Endothelial cell of umbilical vein (primary cell): Measurements from ENCODE around the gene ABHD11. TPM values are rescaled to one million over a fixed set of nuclear protein-coding genes. Genes with fewer than 3 reads are reported as not detected.

ENCODE experiments used
- BruUV-seq: library from RNA; stranded (reverse); fragments of 400-500 nt; replicated peaks from 2 replicates; lab custom pipeline; 2021; lab: Mats Ljungman, UMichigan
- CTCF ChIA-PET: fragments of 300-600, 350-600 bp; sonication (Branson Sonifier 250); formaldehyde crosslinking; loops from one replicate; lab custom pipeline; 2021; ENCODE audit warnings: antibody characterized with exemption, inconsistent platforms; lab: Charles Lee
- POLR2A ChIA-PET: fragments of 300-600, 350-600 bp; sonication (Branson Sonifier 250); formaldehyde crosslinking; loops from one replicate; lab custom pipeline; 2021; ENCODE audit warnings: antibody characterized with exemption, inconsistent platforms; lab: Charles Lee
- DNase-seq: peaks from one replicate; pipeline ENCODE4 v3.0.0-alpha.2; 2011; ENCODE audit warnings: low read depth, low spot score
- FAIRE-seq: peaks from 2 replicates; lab custom pipeline; 2011; peaks lifted over from hg19 to GRCh38; lab: Jason Lieb, UNC
- H2AFZ ChIP-seq: 2 replicates; pipeline ENCODE4 v1.6.0; 2012; ENCODE audit warnings: low read depth, low read length, control low read depth, inconsistent platforms
- H3K27ac ChIP-seq: 2 replicates; pipeline ENCODE4 v1.5.1; 2011; ENCODE audit warnings: low read depth, mild to moderate bottlenecking, control low read depth, low read length, moderate library complexity; ENCODE audit not compliant: insufficient read depth
- H3K27me3 ChIP-seq, 2 experiments: 2 replicates each; pipeline versions ENCODE4 v1.6.0 to v1.6.1; 2011; ENCODE audit warnings: low read length in 2 of 2, mixed read lengths in 1 of 2; ENCODE audit not compliant: control insufficient read depth in 2 of 2, insufficient read depth in 2 of 2
- H3K36me3 ChIP-seq, 2 experiments: 2 replicates in 1 of 2; 3 replicates in 1 of 2; pipeline ENCODE4 v1.5.1; 2011; ENCODE audit warnings: low read length in 2 of 2, mild to moderate bottlenecking in 1 of 2, moderate library complexity in 1 of 2; ENCODE audit not compliant: control insufficient read depth in 2 of 2, insufficient read depth in 2 of 2; ENCODE audit errors: extremely low read depth in 1 of 2
- H3K4me1 ChIP-seq: 3 replicates; pipeline ENCODE4 v1.5.1; 2011; ENCODE audit warnings: mild to moderate bottlenecking, low read length; ENCODE audit not compliant: control insufficient read depth, insufficient read depth; ENCODE audit errors: extremely low read depth
- H3K4me2 ChIP-seq: 2 replicates; pipeline ENCODE4 v1.6.1; 2011; ENCODE audit warnings: low read length, control low read depth, mixed read lengths; ENCODE audit not compliant: insufficient read depth
- H3K4me3 ChIP-seq, 3 experiments: fragments of 200-600 bp in 1 of 3; sonication (generic), shearing (Covaris generic) in 1 of 3; replicated peaks in 1 of 3; 2 replicates each; pipeline ENCODE4 v1.5.1; 2011 to 2016; ENCODE audit warnings: control low read depth in 3 of 3, low read length in 3 of 3, mild to moderate bottlenecking in 2 of 3, inconsistent platforms in 1 of 3, low read depth in 1 of 3, moderate library complexity in 1 of 3; ENCODE audit not compliant: insufficient read depth in 1 of 3
- H3K79me2 ChIP-seq: 2 replicates; pipeline ENCODE4 v1.6.0; 2012; ENCODE audit warnings: low read length, inconsistent platforms; ENCODE audit not compliant: control insufficient read depth, insufficient read depth
- H3K9ac ChIP-seq: replicated peaks from 2 replicates; pipeline ENCODE3; 2011; ENCODE audit warnings: low read length, control low read depth; ENCODE audit not compliant: insufficient read depth; ENCODE audit errors: extremely low read depth
- H3K9me1 ChIP-seq: replicated peaks from 3 replicates; pipeline ENCODE4 v1.6.0; 2011; ENCODE audit warnings: mild to moderate bottlenecking, low read length; ENCODE audit not compliant: control insufficient read depth, insufficient read depth; ENCODE audit errors: extremely low read depth
- H3K9me3 ChIP-seq: replicated peaks from 2 replicates; pipeline ENCODE4 v1.5.1; 2012; ENCODE audit warnings: low read length, inconsistent platforms; ENCODE audit not compliant: control insufficient read depth, insufficient read depth
- H4K20me1 ChIP-seq: replicated peaks from 2 replicates; pipeline ENCODE3; 2011; ENCODE audit warnings: mild to moderate bottlenecking, low read length; ENCODE audit not compliant: control insufficient read depth, insufficient read depth; ENCODE audit errors: extremely low read depth
- EZH2 ChIP-seq: IDR thresholded peaks from 2 replicates; pipeline ENCODE4 v1.6.1; 2012; ENCODE audit warnings: borderline replicate concordance, low read depth, mild to moderate bottlenecking, moderate library complexity, low read length, inconsistent platforms; ENCODE audit not compliant: severe bottlenecking
- FOS ChIP-seq: IDR thresholded peaks from 2 replicates; pipeline ENCODE4 v1.6.1; 2011; ENCODE audit warnings: mild to moderate bottlenecking, low read length, moderate library complexity, borderline replicate concordance; ENCODE audit not compliant: insufficient read depth
- GATA2 ChIP-seq: IDR thresholded peaks from 2 replicates; pipeline ENCODE4 v1.7.0; 2011; ENCODE audit warnings: low read depth, mild to moderate bottlenecking, moderate library complexity, mixed read lengths, low read length; ENCODE audit not compliant: insufficient read length, insufficient read depth
- JUN ChIP-seq: IDR thresholded peaks from 2 replicates; pipeline ENCODE4 v1.6.1; 2011; ENCODE audit warnings: borderline replicate concordance, low read depth; ENCODE audit not compliant: insufficient read length, insufficient read depth
- MAX ChIP-seq: IDR thresholded peaks from 2 replicates; pipeline ENCODE4 v1.6.1; 2011; ENCODE audit not compliant: insufficient read depth, insufficient read length
- MYC ChIP-seq: IDR thresholded peaks from one replicate; pipeline ENCODE4 v1.6.1; 2011; ENCODE audit warnings: mild to moderate bottlenecking, low read depth, low read length
- POLR2A ChIP-seq: IDR thresholded peaks from 2 replicates; pipeline ENCODE4 v1.6.1; 2012; ENCODE audit warnings: low read depth, mild to moderate bottlenecking, control low read depth, low read length
- POLR2AphosphoS5 ChIP-seq: IDR thresholded peaks from 2 replicates; pipeline ENCODE4 v1.6.1; 2012; ENCODE audit warnings: low read depth, mild to moderate bottlenecking, control low read depth, low read length, moderate library complexity; ENCODE audit not compliant: insufficient read depth
- dilution Hi-C: fragments of 300-500 bp; cut with MboI; formaldehyde crosslinking; loops from one replicate; pipeline ENCODE4 v1.15.0; 2019; ENCODE audit warnings: low sequenced_read_pairs; ENCODE audit not compliant: extremely low pct_ligation_motif_present
- intact Hi-C: fragments of 100-400 bp; cut with micrococcal nuclease; formaldehyde crosslinking; loops from one replicate; pipeline ENCODE4 v1.10.0; 2022
- polyA plus RNA-seq, 4 experiments: library from polyadenylated mRNA; depleted of rRNA in 3 of 4; stranded (reverse) in 3 of 4; unstranded in 1 of 4; fragments of >200 nt; gene quantifications; 2 replicates each; pipeline versions ENCODE4 v1.2.1 to v1.2.3, GENCODE V29; 2011 to 2012; ENCODE audit warnings: missing spikeins in 1 of 4
- total RNA-seq: library from RNA; stranded (reverse); gene quantifications from 2 replicates; pipeline ENCODE4 v1.2.3, GENCODE V29; 2021
- TF ChIP-seq, protein P1 (sequence below), 2 donors: IDR thresholded peaks; 1 replicate in 1 of 2; 2 replicates in 1 of 2; pipeline ENCODE4 v1.5.1; 2011; ENCODE audit warnings: low read length in 2 of 2, mild to moderate bottlenecking in 2 of 2, moderate library complexity in 2 of 2, control low read depth in 1 of 2, inconsistent platforms in 1 of 2, low read depth in 1 of 2; ENCODE audit not compliant: insufficient read depth in 1 of 2; ENCODE audit errors: extremely low read depth in 1 of 2

ABHD11 gene
- total and polyA plus RNA-seq, 2 donors (not counting 3 experiments of a cell fraction or from before 2014, with no cell fraction given): 13.3 to 18.4 TPM

DNA sequence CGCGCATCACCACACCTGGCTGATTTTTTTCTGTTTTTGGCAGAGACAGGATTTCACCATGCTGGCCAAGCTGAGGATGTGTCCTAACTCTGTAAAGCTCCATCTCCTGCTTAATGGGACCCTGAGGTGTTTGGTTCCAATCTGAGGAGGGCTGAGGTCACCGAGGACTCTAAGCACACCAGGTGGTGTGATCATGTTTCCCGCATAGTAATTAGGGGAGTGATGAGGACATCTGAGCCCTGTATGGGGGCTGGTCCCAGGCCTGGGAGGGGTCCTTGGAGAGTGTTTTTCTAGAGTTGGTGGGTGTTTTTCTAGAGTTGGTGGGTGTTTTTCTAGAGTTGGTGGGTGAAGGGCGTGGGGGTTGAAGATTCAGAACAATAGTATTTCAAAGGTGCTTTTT is 3.0 kb upstream of the ABHD11 start:
- Histone ChIP-seq H2AFZ (no peak overlapping the region), H3K79me2 (no peaks in the 10 kb centered on the region), H3K36me3 (no peaks in the 10 kb centered on the region), H4K20me1 (no peaks in the 10 kb centered on the region), H3K4me1 (peaks cover 6% of the 10 kb centered on the region), H3K4me2 (no peak overlapping the region), H3K9me1 (no peaks in the 10 kb centered on the region), H3K9ac (no peak overlapping the region), H3K4me3 (no peak overlapping the region), H3K27me3 (no peaks in the 10 kb centered on the region), H3K27ac (no peak overlapping the region), H3K9me3 (no peaks in the 10 kb centered on the region)
- no peak for TF ChIP-seq MYC
- TF ChIP-seq GATA2: no peak
- TF ChIP-seq EZH2: no peak
- no peak for TF ChIP-seq POLR2AphosphoS5
- TF ChIP-seq FOS: no peak
- no peak for TF ChIP-seq MAX
- TF ChIP-seq, protein P1, sequence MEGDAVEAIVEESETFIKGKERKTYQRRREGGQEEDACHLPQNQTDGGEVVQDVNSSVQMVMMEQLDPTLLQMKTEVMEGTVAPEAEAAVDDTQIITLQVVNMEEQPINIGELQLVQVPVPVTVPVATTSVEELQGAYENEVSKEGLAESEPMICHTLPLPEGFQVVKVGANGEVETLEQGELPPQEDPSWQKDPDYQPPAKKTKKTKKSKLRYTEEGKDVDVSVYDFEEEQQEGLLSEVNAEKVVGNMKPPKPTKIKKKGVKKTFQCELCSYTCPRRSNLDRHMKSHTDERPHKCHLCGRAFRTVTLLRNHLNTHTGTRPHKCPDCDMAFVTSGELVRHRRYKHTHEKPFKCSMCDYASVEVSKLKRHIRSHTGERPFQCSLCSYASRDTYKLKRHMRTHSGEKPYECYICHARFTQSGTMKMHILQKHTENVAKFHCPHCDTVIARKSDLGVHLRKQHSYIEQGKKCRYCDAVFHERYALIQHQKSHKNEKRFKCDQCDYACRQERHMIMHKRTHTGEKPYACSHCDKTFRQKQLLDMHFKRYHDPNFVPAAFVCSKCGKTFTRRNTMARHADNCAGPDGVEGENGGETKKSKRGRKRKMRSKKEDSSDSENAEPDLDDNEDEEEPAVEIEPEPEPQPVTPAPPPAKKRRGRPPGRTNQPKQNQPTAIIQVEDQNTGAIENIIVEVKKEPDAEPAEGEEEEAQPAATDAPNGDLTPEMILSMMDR (IDR thresholded peaks at IDR 0.05; ENCODE audit: extremely low read depth in 1 of 2, insufficient read depth in 1 of 2, low read depth in 1 of 2, low read length in 2 of 2): no peak
- TF ChIP-seq JUN: no peak
- TF ChIP-seq POLR2A: no peak
- ChIA-PET POLR2A (no interaction called here), CTCF (interaction anchor here (1.7 kb wide), 1 partner anchor 135 kb away, joined by 6 read pairs; no protein-coding TSS in a partner anchor)
- intact Hi-C loops: no loop called here
- BruUV-seq: no TSS peak
- FAIRE-seq (no peak), DNase-seq (no peak)
- dilution Hi-C loops: no loop called here
